ENCODE measurements around the gene SECTM1.

The SECTM1 gene

DNA sequence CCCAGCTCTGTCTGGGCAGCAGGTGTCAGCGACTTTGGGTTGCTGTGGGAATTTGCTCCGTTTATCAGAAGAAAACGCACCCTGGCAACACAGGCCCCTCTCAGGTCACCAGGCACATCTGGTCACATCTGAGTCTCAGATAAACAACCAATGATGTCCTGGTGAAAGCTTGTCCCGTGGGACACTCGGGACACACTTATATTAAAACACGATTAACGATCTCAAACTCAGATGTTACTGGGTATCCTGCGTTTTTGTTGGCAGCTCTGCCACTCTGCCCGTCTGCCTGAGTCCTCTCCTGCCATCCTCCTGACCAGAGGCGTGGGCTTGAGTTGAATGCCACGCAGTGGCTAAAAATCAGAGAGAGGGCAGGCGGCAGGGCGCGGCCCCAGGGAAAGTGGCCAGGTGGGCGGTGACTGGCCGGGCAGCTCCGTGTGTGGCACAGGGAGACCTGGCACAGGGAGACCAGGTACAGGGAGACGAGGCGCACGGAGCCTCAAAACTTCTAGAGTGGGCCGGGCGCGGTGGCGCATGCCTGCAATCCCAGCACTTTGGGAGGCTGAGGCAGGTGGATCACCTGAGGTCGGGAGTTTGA, 2.1 kb downstream of the SECTM1 start:
- Histone ChIP-seq H3K4me2 (ENCODE audit: low read length) (no peak overlapping the region), H3F3A (ENCODE audit: control insufficient read depth, insufficient read depth) (peaks cover 4% of the 10 kb centered on the region; the same call in 1 of the 2 replicates), H3K9me2 (replicated peaks; ENCODE audit: control insufficient read depth, low read length) (no peaks in the 10 kb centered on the region), H3K36me3 (ENCODE audit: control insufficient read depth, low read length) (no peaks in the 10 kb centered on the region), H3K27ac (ENCODE audit: low read depth, low read length) (no peak overlapping the region), H3K4me3 (ENCODE audit: low read length) (no peak overlapping the region), H4K20me1 (ENCODE audit: control insufficient read depth, insufficient read depth, low read depth, low read length) (no peaks in the 10 kb centered on the region), H3K9me3 (ENCODE audit: control insufficient read depth, insufficient read depth, low read length) (no peaks in the 10 kb centered on the region), H3K79me2 (ENCODE audit: control insufficient read depth, low read length) (no peaks in the 10 kb centered on the region), H3K4me1 (ENCODE audit: control insufficient read depth, low read length) (peaks cover 28% of the 10 kb centered on the region), H3K27me3 (ENCODE audit: control insufficient read depth, low read length) (peaks cover 63% of the 10 kb centered on the region)
- TF ChIP-seq EZH2phosphoT487 (IDR thresholded peaks at IDR 0.05; ENCODE audit: borderline replicate concordance, low read length) = no peak
- TF ChIP-seq, protein P1, sequence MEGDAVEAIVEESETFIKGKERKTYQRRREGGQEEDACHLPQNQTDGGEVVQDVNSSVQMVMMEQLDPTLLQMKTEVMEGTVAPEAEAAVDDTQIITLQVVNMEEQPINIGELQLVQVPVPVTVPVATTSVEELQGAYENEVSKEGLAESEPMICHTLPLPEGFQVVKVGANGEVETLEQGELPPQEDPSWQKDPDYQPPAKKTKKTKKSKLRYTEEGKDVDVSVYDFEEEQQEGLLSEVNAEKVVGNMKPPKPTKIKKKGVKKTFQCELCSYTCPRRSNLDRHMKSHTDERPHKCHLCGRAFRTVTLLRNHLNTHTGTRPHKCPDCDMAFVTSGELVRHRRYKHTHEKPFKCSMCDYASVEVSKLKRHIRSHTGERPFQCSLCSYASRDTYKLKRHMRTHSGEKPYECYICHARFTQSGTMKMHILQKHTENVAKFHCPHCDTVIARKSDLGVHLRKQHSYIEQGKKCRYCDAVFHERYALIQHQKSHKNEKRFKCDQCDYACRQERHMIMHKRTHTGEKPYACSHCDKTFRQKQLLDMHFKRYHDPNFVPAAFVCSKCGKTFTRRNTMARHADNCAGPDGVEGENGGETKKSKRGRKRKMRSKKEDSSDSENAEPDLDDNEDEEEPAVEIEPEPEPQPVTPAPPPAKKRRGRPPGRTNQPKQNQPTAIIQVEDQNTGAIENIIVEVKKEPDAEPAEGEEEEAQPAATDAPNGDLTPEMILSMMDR (IDR thresholded peaks at IDR 0.05; ENCODE audit: low read depth, low read length, poor library complexity, severe bottlenecking) = no peak

DNA sequence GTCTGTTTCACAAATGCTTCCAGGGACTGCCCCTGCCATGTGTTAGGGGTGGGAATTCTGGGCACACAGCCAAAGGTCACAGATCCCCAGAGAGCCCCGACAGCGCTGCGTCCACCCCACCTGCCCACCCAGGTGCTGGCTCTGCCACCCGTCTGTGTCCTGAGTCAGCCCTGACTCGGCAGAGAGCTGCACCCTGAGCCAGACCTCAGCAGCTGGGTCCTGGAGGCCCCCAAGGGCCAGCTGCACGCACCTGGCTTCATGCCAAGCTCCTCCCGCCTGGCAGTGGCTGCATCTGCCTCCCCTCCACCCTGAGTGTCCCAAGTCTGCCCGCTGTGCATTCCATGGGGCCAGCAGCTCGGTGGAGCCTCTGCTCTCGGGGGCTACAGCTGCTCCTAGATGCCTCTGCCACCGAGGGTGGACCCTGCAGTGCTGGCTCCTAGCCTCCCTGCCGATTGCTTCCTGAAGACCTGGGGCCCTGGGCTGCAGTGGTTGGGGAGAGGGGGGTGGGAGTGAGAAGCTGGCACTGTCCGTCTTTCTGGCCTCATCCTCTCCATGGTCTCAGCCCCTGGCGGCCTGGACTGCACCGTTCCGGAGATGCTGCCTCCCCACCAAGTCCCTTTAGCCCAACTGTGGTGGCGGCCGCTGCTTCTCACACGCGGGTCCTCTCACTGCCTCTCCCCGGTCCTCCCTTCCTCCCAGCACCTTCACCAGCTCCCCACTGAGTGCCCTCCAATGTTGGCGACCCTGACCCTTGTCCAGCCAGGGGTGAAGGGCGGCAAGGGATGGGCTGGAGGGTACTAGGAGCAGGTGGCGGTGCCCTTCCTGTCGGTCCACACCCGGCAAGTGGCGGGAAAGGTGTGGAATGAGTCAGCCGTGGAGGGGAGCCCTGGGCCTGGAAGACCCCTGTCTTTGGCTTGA, 3.0 kb downstream of the SECTM1 start:
- H3K36me3 ChIP-seq (ENCODE audit: control insufficient read depth, low read length) = no peaks in the 10 kb centered on the region
- H3K27me3 ChIP-seq (ENCODE audit: control insufficient read depth, low read length) = peaks cover 58% of the 10 kb centered on the region
- H3K27ac ChIP-seq (ENCODE audit: low read depth, low read length) = no peak overlapping the region
- H3F3A ChIP-seq (ENCODE audit: control insufficient read depth, insufficient read depth) = no peaks in the 10 kb centered on the region
- H4K20me1 ChIP-seq (ENCODE audit: control insufficient read depth, insufficient read depth, low read depth, low read length) = no peaks in the 10 kb centered on the region
- no peak overlapping the region for H3K4me2 ChIP-seq (ENCODE audit: low read length)
- no peak for TF ChIP-seq EZH2phosphoT487 (IDR thresholded peaks at IDR 0.05; ENCODE audit: borderline replicate concordance, low read length)
- TF ChIP-seq, protein P1 (IDR thresholded peaks at IDR 0.05; ENCODE audit: low read depth, low read length, poor library complexity, severe bottlenecking) = no peak
- no peaks in the 10 kb centered on the region for H3K9me3 ChIP-seq (ENCODE audit: control insufficient read depth, insufficient read depth, low read length)
- peaks cover 21% of the 10 kb centered on the region for H3K4me1 ChIP-seq (ENCODE audit: control insufficient read depth, low read length)
- H3K79me2 ChIP-seq (ENCODE audit: control insufficient read depth, low read length) = no peaks in the 10 kb centered on the region
- H3K9me2 ChIP-seq (replicated peaks; ENCODE audit: control insufficient read depth, low read length) = no peaks in the 10 kb centered on the region
- no peak overlapping the region for H3K4me3 ChIP-seq (ENCODE audit: low read length)

DNA sequence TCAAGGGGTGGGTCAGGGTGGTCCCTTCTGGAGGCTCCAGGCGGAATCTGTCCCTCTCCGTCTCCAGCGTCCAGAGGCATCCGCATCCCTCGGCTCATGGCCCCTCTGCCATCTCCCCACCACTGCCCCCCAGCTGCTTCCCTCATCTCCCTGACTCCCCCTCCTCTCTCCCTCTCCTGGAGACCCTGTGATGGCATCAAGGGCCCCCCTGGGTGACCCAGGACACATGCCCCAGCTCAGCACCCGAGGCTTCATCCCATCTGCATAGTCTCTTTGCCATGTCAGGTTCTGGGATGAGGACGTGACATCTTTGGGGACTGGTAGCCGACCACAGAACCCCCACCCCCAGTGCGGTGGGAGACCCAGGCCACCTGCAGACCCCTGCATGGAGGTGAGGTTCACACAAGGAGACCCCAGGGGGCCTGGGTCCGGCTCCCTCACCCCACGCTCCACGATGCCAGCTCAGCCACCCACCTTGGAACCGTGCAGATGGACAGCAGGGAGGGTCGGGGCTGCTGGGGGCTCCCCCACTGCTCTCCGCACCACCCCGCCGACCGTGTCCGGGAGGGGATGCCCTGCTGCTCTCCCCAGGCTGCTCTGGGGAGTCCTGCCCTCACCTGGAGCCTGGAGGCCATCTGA, 3.8 kb downstream of the SECTM1 start:
- TF ChIP-seq, protein P1 (IDR thresholded peaks at IDR 0.05; ENCODE audit: low read depth, low read length, poor library complexity, severe bottlenecking) = no peak
- no peak for TF ChIP-seq EZH2phosphoT487 (IDR thresholded peaks at IDR 0.05; ENCODE audit: borderline replicate concordance, low read length)
- H3K4me3 ChIP-seq (ENCODE audit: low read length) = no peak overlapping the region
- no peaks in the 10 kb centered on the region for H3K36me3 ChIP-seq (ENCODE audit: control insufficient read depth, low read length)
- peaks cover 14% of the 10 kb centered on the region for H3K4me1 ChIP-seq (ENCODE audit: control insufficient read depth, low read length)
- no peaks in the 10 kb centered on the region for H3F3A ChIP-seq (ENCODE audit: control insufficient read depth, insufficient read depth)
- no peak overlapping the region for H3K27ac ChIP-seq (ENCODE audit: low read depth, low read length)
- no peaks in the 10 kb centered on the region for H3K9me3 ChIP-seq (ENCODE audit: control insufficient read depth, insufficient read depth, low read length)
- H3K4me2 ChIP-seq (ENCODE audit: low read length) = no peak overlapping the region
- no peaks in the 10 kb centered on the region for H3K9me2 ChIP-seq (replicated peaks; ENCODE audit: control insufficient read depth, low read length)
- H4K20me1 ChIP-seq (ENCODE audit: control insufficient read depth, insufficient read depth, low read depth, low read length) = no peaks in the 10 kb centered on the region
- H3K79me2 ChIP-seq (ENCODE audit: control insufficient read depth, low read length) = no peaks in the 10 kb centered on the region
- H3K27me3 ChIP-seq (ENCODE audit: control insufficient read depth, low read length) = peaks cover 53% of the 10 kb centered on the region

Measured in DOHH2 (cell line).